Measurements from ENCODE around the gene TNS1. TPM values are rescaled to one million over a fixed set of nuclear protein-coding genes. Genes with fewer than 3 reads are reported as not detected.
A peak's percentile ranks its signal among the peaks of the same experiment; 100 is the strongest.

Gene TNS1
- total RNA-seq, 1 experiment from 2014 or later: 3.0 TPM

DNA sequence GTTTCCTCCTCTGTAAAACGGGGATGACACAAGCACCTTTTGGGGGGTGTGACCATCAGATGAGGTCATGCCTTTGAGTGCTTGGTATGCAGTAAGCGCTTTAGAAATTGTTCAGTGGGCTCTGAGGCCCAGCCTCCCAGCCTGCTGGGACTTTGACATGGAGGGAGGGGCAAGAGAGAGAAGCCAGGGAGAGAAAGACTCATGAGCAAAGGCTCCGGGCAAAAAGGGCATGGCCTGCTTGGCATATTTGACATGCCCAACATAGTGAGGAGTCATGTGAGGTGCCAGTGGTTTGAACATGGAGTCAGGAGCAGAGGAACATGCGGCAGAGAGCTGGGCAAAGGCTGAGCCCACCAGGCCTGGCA lies 14.0 kb downstream of the TNS1 start:
- DNase-seq: no peak

DNA sequence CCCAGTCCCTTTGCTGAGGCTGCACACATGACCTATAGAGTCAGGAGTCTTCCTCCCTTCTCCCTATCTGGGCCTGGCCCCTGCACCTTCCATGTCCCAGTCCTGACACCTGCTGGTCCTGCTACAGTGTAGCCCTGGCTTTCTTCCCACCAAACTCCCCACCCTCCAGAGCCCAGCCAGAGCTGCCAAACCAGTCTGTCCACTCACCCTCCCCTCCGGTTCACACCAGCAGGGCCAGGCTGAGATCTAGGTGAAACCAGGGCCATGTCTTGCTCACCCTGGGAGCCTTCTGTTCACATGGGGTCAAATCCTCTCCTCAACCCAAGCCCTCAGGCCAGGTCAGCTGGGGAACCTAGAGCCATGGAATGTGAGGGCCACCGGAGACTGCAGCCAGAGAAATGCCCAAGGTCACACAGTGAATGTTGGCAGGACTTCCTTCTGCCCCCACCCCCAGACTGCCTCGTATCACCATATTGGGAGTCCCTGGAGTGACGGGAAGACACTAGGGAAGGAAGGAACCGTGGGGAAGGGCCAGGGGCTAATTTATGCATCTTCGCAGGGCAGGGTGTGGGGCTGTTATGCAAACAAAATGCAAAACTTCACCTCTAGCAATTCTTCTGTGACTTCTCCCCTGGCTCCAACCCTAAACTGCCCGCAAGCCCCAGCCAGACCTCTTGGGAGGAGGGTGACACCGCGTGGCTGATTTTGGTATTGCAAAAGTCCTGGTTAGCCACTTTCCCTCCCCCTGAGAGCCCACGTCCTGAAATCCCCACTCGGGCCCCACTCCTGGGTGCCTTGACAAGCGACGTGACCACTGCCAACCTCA lies 14.6 kb downstream of the TNS1 start:
- H3K4me1 ChIP-seq: no peaks in the 10 kb centered on the region
- H3K4me3 ChIP-seq: no peak overlapping the region
- H3K9me3 ChIP-seq (replicated peaks): no peaks in the 10 kb centered on the region
- H3K36me3 ChIP-seq: no peaks in the 10 kb centered on the region
- H3K27ac ChIP-seq: no peak overlapping the region
- peak; percentile 61 to 77 for DNase-seq
- H3K27me3 ChIP-seq: no peaks in the 10 kb centered on the region

More for the DNA sequence above, 14.0 kb downstream of the TNS1 start:
- H3K4me1 ChIP-seq: no peaks in the 10 kb centered on the region
- H3K4me3 ChIP-seq: no peak overlapping the region
- H3K27me3 ChIP-seq: no peaks in the 10 kb centered on the region
- H3K9me3 ChIP-seq (replicated peaks): no peaks in the 10 kb centered on the region
- H3K27ac ChIP-seq: no peak overlapping the region
- no peaks in the 10 kb centered on the region for H3K36me3 ChIP-seq

DNA sequence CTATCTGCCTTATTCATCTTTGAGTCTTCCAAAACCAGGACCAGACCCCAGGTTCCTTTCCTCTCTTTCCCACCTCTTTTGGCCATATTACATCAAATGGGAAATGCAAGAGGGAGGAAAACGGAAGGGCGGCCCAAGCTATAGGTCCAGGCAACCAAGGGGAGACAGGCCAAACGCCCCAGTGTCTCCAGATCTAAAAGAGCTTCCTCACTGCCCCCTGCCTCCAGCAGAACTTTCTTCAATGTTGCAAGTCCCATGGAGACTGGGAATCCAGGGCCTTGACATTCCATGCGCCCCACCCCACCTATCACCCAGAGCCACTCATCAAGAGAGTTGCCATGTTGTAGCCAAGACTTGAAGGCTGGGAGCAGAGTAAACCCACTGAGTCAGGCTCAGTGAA lies 15.4 kb downstream of the TNS1 start:
- Histone ChIP-seq H3K9me3 (replicated peaks) (no peaks in the 10 kb centered on the region), H3K36me3 (no peaks in the 10 kb centered on the region), H3K27ac (no peak overlapping the region), H3K27me3 (no peaks in the 10 kb centered on the region), H3K4me1 (no peaks in the 10 kb centered on the region), H3K4me3 (no peak overlapping the region)
- DNase-seq: no peak

GRCh38 chr2:217986256-217986961 lies 16.4 kb downstream of the TNS1 start:
- Histone ChIP-seq H3K36me3 (no peaks in the 10 kb centered on the region), H3K4me3 (no peak overlapping the region), H3K27me3 (no peaks in the 10 kb centered on the region), H3K27ac (no peak overlapping the region), H3K9me3 (replicated peaks) (no peaks in the 10 kb centered on the region), H3K4me1 (no peaks in the 10 kb centered on the region)
- no peak for DNase-seq

DNA sequence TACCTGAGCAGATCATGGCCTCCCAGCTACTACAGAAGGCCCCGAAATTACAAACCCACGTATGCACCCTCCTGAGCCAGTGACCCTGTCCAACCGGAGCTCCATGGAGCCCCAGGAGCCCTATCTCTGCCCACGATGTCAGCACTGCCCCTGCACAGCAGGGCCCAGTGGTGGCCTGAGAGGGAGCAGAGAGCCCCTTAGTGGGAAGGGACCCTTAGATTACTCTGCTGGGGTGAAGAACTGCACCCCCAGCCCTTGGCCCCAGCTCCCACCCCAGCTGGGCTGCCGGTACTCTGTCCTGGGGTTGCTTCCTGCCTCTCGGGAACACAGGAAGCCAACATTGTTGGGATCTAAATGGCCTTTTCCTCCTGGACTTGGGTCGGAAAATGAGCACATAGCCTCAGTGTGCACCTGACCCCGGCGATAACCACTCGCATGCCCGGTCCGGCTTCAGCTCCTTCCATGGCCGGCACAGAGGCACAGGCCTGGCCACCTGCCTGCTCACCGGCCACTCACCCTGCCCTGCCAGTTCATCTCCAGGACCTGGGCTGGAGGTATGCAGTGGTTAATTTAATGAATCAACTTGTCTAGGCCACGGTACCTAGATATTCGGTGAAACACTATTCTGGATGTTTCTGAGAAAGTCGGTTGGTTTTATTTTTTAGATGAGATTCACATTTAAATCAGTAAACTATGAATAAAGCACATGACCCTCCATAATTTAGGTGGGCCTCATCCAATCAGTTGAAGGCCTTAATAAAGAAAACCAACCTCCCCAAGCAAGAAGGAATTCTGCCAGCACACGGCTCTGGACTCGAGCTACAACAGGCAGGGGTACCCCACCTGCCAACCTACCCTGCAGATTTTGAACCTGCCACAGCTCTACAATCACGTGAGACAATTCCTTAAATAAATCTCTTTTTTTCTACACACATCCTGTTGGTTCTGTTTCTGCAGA lies 19.2 kb downstream of the TNS1 start:
- Histone ChIP-seq H3K4me1 (no peaks in the 10 kb centered on the region), H3K36me3 (no peaks in the 10 kb centered on the region), H3K27ac (no peak overlapping the region), H3K27me3 (no peaks in the 10 kb centered on the region), H3K4me3 (no peak overlapping the region), H3K9me3 (replicated peaks) (no peaks in the 10 kb centered on the region)
- no peak for DNase-seq

DNA sequence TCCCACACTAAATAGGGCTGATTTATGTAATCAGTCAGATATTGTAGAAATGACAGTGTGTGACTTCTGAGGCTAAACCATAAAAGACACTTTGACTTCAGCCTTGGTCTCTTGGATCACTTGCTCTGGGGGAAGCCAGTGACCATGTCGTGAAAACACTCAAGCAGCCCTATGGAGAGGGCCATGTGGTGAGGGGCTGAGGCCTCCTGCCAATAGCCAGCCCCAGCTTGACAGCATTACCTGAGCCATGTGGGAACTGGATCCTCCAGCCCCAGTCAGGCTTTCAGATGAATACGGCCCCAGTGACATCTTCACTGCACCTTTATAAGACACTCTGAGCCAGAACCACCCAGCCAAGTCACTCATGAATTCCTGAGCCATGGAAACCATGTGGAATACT lies 20.8 kb downstream of the TNS1 start:
- no peaks in the 10 kb centered on the region for H3K9me3 ChIP-seq (replicated peaks)
- H3K36me3 ChIP-seq: no peaks in the 10 kb centered on the region
- no peaks in the 10 kb centered on the region for H3K27me3 ChIP-seq
- H3K27ac ChIP-seq: no peak overlapping the region
- no peak for DNase-seq
- H3K4me3 ChIP-seq: no peak overlapping the region
- H3K4me1 ChIP-seq: no peaks in the 10 kb centered on the region

DNA sequence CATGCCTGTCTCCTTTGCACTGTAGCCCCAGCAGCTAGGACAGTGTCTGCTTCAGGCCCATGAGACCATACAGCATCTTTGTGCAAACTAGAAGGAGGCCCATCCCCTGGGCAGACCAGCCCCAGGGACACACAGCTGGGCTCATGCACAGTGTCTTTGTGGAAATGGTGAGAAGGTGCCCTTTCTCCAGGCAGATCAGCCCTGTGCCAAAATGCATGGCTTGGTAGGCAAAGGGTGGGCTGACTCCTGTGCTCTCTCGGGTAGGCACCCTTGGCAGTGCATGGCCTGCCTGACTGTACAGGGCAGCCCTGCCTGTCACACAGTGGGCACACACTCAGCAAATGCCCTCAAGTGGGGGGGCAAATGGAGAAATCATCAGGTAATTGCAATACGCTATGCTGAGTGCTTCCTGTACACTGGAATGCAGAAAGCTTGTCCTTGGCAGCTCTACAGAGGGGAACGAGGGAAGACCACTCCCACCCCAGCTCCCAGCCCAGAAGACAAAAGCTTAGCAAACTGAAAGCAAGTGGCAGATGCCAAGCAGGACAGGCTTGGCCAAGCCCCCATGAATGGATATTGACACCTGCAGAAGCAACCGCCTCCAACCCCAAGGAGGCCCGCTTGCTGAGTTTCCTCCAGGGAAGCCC lies 21.6 kb downstream of the TNS1 start:
- Histone ChIP-seq H3K27ac (no peak overlapping the region), H3K4me1 (no peaks in the 10 kb centered on the region), H3K9me3 (replicated peaks) (no peaks in the 10 kb centered on the region), H3K4me3 (no peak overlapping the region), H3K36me3 (no peaks in the 10 kb centered on the region), H3K27me3 (no peaks in the 10 kb centered on the region)
- DNase-seq: no peak

GRCh38 chr2:217980591-217980990 lies 22.2 kb downstream of the TNS1 start:
- no peaks in the 10 kb centered on the region for H3K9me3 ChIP-seq (replicated peaks)
- H3K36me3 ChIP-seq: no peaks in the 10 kb centered on the region
- H3K27me3 ChIP-seq: no peaks in the 10 kb centered on the region
- no peak overlapping the region for H3K4me3 ChIP-seq
- no peak overlapping the region for H3K27ac ChIP-seq
- H3K4me1 ChIP-seq: no peaks in the 10 kb centered on the region
- no peak for DNase-seq

GRCh38 chr2:217980036-217980435 lies 22.8 kb downstream of the TNS1 start:
- Histone ChIP-seq H3K4me3 (no peak overlapping the region), H3K27me3 (no peaks in the 10 kb centered on the region), H3K4me1 (no peaks in the 10 kb centered on the region), H3K9me3 (replicated peaks) (no peaks in the 10 kb centered on the region), H3K27ac (no peak overlapping the region), H3K36me3 (no peaks in the 10 kb centered on the region)
- no peak for DNase-seq

DNA sequence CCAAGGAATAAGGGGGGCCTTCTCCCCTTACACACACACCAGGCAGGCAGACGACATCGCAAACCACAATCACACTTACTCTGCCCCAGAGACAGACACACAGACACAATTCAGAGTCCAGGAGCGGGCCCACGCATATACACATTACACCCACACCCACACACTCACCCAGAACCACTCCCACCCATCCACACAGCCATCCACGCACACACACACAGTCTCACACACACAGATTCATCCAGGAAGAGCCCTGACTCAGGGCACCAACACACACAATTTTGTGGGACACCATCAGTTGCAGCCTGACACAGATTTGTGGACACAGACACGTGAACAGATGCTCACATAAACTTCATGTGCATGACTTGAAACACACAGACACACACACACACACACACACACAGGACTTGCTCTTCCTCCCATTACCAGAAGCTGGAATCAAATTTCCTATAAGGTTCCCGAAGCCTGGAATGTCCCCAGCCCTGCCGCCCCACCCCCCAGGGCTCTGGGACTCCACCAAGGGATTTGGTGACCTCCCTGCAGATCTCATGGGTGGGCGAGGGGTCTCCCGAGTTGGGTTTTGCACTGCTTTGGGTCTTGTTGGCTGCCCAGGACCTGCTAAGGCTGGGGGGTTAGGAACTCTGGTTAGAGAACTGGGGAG lies 23.5 kb downstream of the TNS1 start:
- DNase-seq: peak in 1 of 2 experiments; percentile 23

GRCh38 chr2:217978536-217979150 lies 24.2 kb downstream of the TNS1 start:
- DNase-seq: no peak
- Histone ChIP-seq H3K27ac (no peak overlapping the region), H3K4me3 (peak overlapping the region; percentile 22; the same call in 1 of the 2 replicates), H3K36me3 (no peaks in the 10 kb centered on the region), H3K9me3 (replicated peaks) (no peaks in the 10 kb centered on the region), H3K27me3 (no peaks in the 10 kb centered on the region), H3K4me1 (no peaks in the 10 kb centered on the region)

More for the DNA sequence above, 23.5 kb downstream of the TNS1 start:
- no peaks in the 10 kb centered on the region for H3K4me1 ChIP-seq
- H3K36me3 ChIP-seq: no peaks in the 10 kb centered on the region
- H3K27ac ChIP-seq: no peak overlapping the region
- peak overlapping the region; percentile 22; the same call in 1 of the 2 replicates for H3K4me3 ChIP-seq
- H3K9me3 ChIP-seq (replicated peaks): no peaks in the 10 kb centered on the region
- no peaks in the 10 kb centered on the region for H3K27me3 ChIP-seq

DNA sequence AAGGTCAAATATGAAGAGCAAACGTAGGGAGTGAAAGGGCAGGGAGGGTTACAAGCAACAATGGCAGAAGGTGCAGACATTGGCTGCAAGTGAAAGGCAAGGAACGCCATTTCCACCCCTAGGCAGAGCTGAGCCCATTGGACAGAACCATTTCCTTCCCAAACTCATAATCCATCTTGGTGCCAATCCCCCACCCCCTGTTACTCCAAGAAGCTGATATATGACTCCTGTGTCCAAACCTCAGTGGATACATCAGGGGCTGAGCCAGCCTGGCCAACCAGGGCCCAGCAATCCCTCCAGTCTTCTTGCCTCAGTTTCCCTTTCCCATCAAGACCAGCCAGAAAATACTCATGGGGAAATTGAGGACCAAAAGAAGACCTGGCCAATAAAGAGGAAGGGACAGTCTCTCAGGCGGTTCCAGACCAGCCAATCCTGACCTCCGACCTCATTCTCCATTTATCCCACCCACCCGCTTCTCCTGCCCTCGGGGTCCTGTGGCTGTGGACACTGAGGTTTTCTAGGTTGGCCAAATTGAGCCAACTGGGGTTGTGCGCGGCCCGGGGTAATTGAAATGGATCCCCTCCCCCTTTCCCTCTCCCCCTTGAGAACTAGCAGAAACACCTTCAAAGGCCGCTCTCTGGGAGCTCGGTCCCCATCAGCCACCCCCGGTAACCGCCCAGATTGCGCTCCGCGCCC lies 24.8 kb downstream of the TNS1 start:
- no peaks in the 10 kb centered on the region for H3K36me3 ChIP-seq
- no peak overlapping the region for H3K27ac ChIP-seq
- no peak overlapping the region for H3K4me3 ChIP-seq
- H3K4me1 ChIP-seq: no peaks in the 10 kb centered on the region
- no peak for DNase-seq
- H3K27me3 ChIP-seq: no peaks in the 10 kb centered on the region
- no peaks in the 10 kb centered on the region for H3K9me3 ChIP-seq (replicated peaks)

DNA sequence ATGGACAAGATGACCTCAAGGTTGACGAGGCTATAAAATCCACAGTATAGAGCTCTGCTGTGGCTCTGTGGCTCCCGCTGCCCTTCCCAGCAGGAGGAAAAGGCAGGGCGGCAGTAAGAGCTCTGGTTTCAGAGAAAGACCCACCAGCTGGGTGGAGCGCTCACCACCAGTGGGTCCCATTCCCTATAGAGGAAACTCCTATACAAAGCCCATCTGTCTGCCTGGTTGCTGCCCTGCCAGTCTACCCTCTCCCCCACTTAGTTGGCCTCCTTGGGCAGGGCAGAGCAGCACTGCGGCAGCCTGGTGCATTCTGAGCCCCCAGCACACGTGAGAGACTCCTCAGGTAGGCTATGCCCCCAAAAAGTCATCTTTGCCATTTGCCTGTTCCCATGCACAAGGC lies 26.5 kb downstream of the TNS1 start:
- Histone ChIP-seq H3K4me1 (no peaks in the 10 kb centered on the region), H3K4me3 (no peak overlapping the region), H3K9me3 (replicated peaks) (no peaks in the 10 kb centered on the region), H3K36me3 (no peaks in the 10 kb centered on the region), H3K27ac (no peak overlapping the region), H3K27me3 (no peaks in the 10 kb centered on the region)
- no peak for DNase-seq
